ENCODE measurements around the gene CHCHD4. TPM values are rescaled to one million over a fixed set of nuclear protein-coding genes. Genes with fewer than 3 reads are reported as not detected.

The CHCHD4 gene
- polyA plus RNA-seq, 1 donor from 2014 or later = 24.6 TPM

DNA sequence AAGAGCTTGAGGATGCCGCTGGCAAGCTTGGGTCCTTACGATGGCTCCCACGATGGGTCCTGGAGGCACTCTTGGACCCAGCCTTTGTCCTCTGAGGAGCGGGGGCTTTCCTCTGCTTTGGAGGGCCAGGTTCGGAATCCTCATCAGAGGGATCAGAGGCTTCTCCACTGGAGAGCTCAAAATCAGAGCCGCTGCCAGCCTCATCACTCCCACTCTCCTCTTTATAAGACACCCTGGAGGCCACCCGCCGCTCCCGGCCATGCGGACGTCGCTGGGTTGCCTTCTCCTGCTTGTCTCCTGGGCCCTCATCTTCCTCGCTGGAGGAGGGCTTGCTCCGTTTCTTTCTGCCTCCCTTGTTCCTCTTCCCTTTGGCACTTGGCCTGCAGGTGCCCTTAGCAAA lies 33.7 kb upstream of the CHCHD4 start:
- no peak overlapping the region for H3K4me2 ChIP-seq (ENCODE audit: low read length)
- H3K9ac ChIP-seq (ENCODE audit: low read length) = no peak overlapping the region
- peaks cover 43% of the 10 kb centered on the region for H3K36me3 ChIP-seq (ENCODE audit: insufficient read depth, low read length)
- H3K9me2 ChIP-seq (ENCODE audit: insufficient read depth, low read length) = no peaks in the 10 kb centered on the region
- TF ChIP-seq EP300 (conservative IDR thresholded peaks at IDR 0.05; ENCODE audit: poor library complexity, severe bottlenecking) = no peak
- TF ChIP-seq, protein P1, sequence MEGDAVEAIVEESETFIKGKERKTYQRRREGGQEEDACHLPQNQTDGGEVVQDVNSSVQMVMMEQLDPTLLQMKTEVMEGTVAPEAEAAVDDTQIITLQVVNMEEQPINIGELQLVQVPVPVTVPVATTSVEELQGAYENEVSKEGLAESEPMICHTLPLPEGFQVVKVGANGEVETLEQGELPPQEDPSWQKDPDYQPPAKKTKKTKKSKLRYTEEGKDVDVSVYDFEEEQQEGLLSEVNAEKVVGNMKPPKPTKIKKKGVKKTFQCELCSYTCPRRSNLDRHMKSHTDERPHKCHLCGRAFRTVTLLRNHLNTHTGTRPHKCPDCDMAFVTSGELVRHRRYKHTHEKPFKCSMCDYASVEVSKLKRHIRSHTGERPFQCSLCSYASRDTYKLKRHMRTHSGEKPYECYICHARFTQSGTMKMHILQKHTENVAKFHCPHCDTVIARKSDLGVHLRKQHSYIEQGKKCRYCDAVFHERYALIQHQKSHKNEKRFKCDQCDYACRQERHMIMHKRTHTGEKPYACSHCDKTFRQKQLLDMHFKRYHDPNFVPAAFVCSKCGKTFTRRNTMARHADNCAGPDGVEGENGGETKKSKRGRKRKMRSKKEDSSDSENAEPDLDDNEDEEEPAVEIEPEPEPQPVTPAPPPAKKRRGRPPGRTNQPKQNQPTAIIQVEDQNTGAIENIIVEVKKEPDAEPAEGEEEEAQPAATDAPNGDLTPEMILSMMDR (IDR thresholded peaks at IDR 0.05; ENCODE audit: poor library complexity, severe bottlenecking) = no peak
- TF ChIP-seq POLR2AphosphoS5 (IDR thresholded peaks at IDR 0.05) = no peak
- TF ChIP-seq RAD21 (conservative IDR thresholded peaks at IDR 0.05) = no peak
- no peak for TF ChIP-seq MXI1 (conservative IDR thresholded peaks at IDR 0.05; ENCODE audit: poor library complexity, severe bottlenecking)
- TF ChIP-seq TAF1 (IDR thresholded peaks at IDR 0.05; ENCODE audit: low read depth) = no peak
- no peak for TF ChIP-seq EZH2 (IDR thresholded peaks at IDR 0.05; ENCODE audit: borderline replicate concordance, insufficient read depth, low read length, poor library complexity, severe bottlenecking)
- no peak for TF ChIP-seq SMC3 (conservative IDR thresholded peaks at IDR 0.05; ENCODE audit: poor library complexity)
- TF ChIP-seq, protein P2, sequence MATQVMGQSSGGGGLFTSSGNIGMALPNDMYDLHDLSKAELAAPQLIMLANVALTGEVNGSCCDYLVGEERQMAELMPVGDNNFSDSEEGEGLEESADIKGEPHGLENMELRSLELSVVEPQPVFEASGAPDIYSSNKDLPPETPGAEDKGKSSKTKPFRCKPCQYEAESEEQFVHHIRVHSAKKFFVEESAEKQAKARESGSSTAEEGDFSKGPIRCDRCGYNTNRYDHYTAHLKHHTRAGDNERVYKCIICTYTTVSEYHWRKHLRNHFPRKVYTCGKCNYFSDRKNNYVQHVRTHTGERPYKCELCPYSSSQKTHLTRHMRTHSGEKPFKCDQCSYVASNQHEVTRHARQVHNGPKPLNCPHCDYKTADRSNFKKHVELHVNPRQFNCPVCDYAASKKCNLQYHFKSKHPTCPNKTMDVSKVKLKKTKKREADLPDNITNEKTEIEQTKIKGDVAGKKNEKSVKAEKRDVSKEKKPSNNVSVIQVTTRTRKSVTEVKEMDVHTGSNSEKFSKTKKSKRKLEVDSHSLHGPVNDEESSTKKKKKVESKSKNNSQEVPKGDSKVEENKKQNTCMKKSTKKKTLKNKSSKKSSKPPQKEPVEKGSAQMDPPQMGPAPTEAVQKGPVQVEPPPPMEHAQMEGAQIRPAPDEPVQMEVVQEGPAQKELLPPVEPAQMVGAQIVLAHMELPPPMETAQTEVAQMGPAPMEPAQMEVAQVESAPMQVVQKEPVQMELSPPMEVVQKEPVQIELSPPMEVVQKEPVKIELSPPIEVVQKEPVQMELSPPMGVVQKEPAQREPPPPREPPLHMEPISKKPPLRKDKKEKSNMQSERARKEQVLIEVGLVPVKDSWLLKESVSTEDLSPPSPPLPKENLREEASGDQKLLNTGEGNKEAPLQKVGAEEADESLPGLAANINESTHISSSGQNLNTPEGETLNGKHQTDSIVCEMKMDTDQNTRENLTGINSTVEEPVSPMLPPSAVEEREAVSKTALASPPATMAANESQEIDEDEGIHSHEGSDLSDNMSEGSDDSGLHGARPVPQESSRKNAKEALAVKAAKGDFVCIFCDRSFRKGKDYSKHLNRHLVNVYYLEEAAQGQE (IDR thresholded peaks at IDR 0.05; ENCODE audit: borderline replicate concordance) = no peak
- H3K27me3 ChIP-seq (ENCODE audit: insufficient read depth, low read depth, low read length) = no peaks in the 10 kb centered on the region
- H3K79me2 ChIP-seq (replicated peaks; ENCODE audit: insufficient read depth, low read length) = no peaks in the 10 kb centered on the region
- H3K9me3 ChIP-seq (ENCODE audit: low read length) = peaks cover 3% of the 10 kb centered on the region
- no peaks in the 10 kb centered on the region for H4K20me1 ChIP-seq (ENCODE audit: insufficient read depth)
- H3K27ac ChIP-seq (ENCODE audit: low read length) = no peak overlapping the region
- no peaks in the 10 kb centered on the region for H3F3A ChIP-seq (ENCODE audit: insufficient read depth, low read length, poor library complexity, severe bottlenecking)
- no peak overlapping the region for H2AFZ ChIP-seq (ENCODE audit: low read depth, low read length)
- H3K4me3 ChIP-seq (ENCODE audit: low read length) = no peak overlapping the region

DNA sequence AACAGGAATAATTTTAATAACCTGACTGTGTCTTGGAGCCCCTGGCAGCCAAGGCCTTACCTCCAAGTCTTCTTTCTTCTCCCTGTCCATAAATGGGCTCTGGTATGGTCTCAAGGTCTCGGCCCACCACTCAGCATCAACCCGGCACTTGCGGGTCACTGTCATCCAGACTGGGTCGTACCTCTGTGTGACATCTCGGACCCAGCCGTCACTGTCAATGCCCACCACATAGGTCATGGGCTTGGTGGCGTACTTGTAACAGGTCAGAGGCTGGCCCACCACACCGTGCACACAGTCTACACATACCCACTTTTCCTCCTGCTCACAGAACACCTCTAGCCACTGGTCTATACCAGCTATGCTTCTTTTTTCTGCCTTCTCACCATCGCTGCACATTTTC lies 33.3 kb upstream of the CHCHD4 start:
- H3K9ac ChIP-seq (ENCODE audit: low read length) = no peak overlapping the region
- H3K4me3 ChIP-seq (ENCODE audit: low read length) = no peak overlapping the region
- no peak overlapping the region for H2AFZ ChIP-seq (ENCODE audit: low read depth, low read length)
- H3F3A ChIP-seq (ENCODE audit: insufficient read depth, low read length, poor library complexity, severe bottlenecking) = no peaks in the 10 kb centered on the region
- no peaks in the 10 kb centered on the region for H3K27me3 ChIP-seq (ENCODE audit: insufficient read depth, low read depth, low read length)
- peaks cover 43% of the 10 kb centered on the region for H3K36me3 ChIP-seq (ENCODE audit: insufficient read depth, low read length)
- no peak overlapping the region for H3K27ac ChIP-seq (ENCODE audit: low read length)
- H3K4me2 ChIP-seq (ENCODE audit: low read length) = no peak overlapping the region
- H3K79me2 ChIP-seq (replicated peaks; ENCODE audit: insufficient read depth, low read length) = no peaks in the 10 kb centered on the region
- no peaks in the 10 kb centered on the region for H4K20me1 ChIP-seq (ENCODE audit: insufficient read depth)
- TF ChIP-seq EP300 (conservative IDR thresholded peaks at IDR 0.05; ENCODE audit: poor library complexity, severe bottlenecking) (no peak), MXI1 (conservative IDR thresholded peaks at IDR 0.05; ENCODE audit: poor library complexity, severe bottlenecking) (no peak), TAF1 (IDR thresholded peaks at IDR 0.05; ENCODE audit: low read depth) (no peak), POLR2AphosphoS5 (IDR thresholded peaks at IDR 0.05) (no peak), SMC3 (conservative IDR thresholded peaks at IDR 0.05; ENCODE audit: poor library complexity) (no peak), EZH2 (IDR thresholded peaks at IDR 0.05; ENCODE audit: borderline replicate concordance, insufficient read depth, low read length, poor library complexity, severe bottlenecking) (no peak), RAD21 (conservative IDR thresholded peaks at IDR 0.05) (no peak)
- TF ChIP-seq, protein P1 (IDR thresholded peaks at IDR 0.05; ENCODE audit: poor library complexity, severe bottlenecking) = no peak
- TF ChIP-seq, protein P2 (IDR thresholded peaks at IDR 0.05; ENCODE audit: borderline replicate concordance) = no peak
- peaks cover 3% of the 10 kb centered on the region for H3K9me3 ChIP-seq (ENCODE audit: low read length)
- H3K9me2 ChIP-seq (ENCODE audit: insufficient read depth, low read length) = no peaks in the 10 kb centered on the region

Measured in neural cell (in vitro differentiated cells).